ENCODE measurements around the gene CORO1A. TPM values are rescaled to one million over a fixed set of nuclear protein-coding genes. Genes with fewer than 3 reads are reported as not detected.
A peak's percentile ranks its signal among the peaks of the same experiment; 100 is the strongest.
"Not testable (repeated sequence)": the region's sequence is repeated elsewhere in the genome, so short reads cannot be mapped to it uniquely, and the experiment has no call there.

Gene CORO1A
- polyA plus RNA-seq, 2 donors: 18.0 to 18.4 TPM

DNA sequence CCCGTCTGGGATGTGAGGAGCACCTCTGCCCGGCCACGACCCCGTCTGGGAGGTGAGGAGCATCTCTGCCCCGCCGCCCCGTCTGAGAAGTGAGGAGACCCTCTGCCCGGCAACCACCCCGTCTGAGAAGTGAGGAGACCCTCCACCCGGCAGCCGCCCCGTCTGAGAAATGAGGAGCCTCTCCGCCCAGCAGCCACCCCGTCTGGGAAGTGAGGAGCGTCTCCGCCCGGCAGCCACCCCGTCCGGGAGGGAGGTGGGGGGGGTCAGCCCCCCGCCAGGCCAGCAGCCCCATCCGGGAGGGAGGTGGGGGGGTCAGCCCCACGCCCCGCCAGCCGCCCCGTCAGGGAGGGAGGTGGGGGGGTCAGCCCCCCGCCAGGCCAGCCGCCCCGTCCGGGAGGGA lies 14.7 kb upstream of the CORO1A start:
- H3K4me3 ChIP-seq (ENCODE audit: low read depth in 1 of 2, low read length in 2 of 2); H3K27ac ChIP-seq (ENCODE audit: low read depth in 2 of 2, low read length in 1 of 2); H3K27me3 ChIP-seq (ENCODE audit: control insufficient read depth in 1 of 2, insufficient read depth in 2 of 2, low read length in 2 of 2); H3K9me3 ChIP-seq (ENCODE audit: control insufficient read depth in 2 of 2, insufficient read depth in 1 of 2, low read depth in 1 of 2, low read length in 1 of 2); H3K36me3 ChIP-seq (ENCODE audit: control insufficient read depth in 2 of 2, insufficient read depth in 2 of 2, low read length in 1 of 2); H3K4me1 ChIP-seq (ENCODE audit: control insufficient read depth in 2 of 2, insufficient read depth in 2 of 2, low read length in 1 of 2): not testable (repeated sequence)
- WGBS, 2 donors: 70% methylated on average over 20 of the region's 29 CpGs; no CpG with 5 or more reads in 1 of the 2 donors

GRCh38 chr16:30169416-30169815 lies 14.0 kb upstream of the CORO1A start:
- not testable (repeated sequence) for H3K27ac ChIP-seq (ENCODE audit: low read depth in 2 of 2, low read length in 1 of 2); H3K27me3 ChIP-seq (ENCODE audit: control insufficient read depth in 1 of 2, insufficient read depth in 2 of 2, low read length in 2 of 2); H3K4me3 ChIP-seq (ENCODE audit: low read depth in 1 of 2, low read length in 2 of 2); H3K36me3 ChIP-seq (ENCODE audit: control insufficient read depth in 2 of 2, insufficient read depth in 2 of 2, low read length in 1 of 2); H3K4me1 ChIP-seq (ENCODE audit: control insufficient read depth in 2 of 2, insufficient read depth in 2 of 2, low read length in 1 of 2); H3K9me3 ChIP-seq (ENCODE audit: control insufficient read depth in 2 of 2, insufficient read depth in 1 of 2, low read depth in 1 of 2, low read length in 1 of 2)
- WGBS, 2 donors: 92 to 95% methylated on average over 22 to 38 of the region's 38 CpGs

GRCh38 chr16:30170145-30170544 lies 13.3 kb upstream of the CORO1A start:
- not testable (repeated sequence) for H3K36me3 ChIP-seq (ENCODE audit: control insufficient read depth in 2 of 2, insufficient read depth in 2 of 2, low read length in 1 of 2); H3K9me3 ChIP-seq (ENCODE audit: control insufficient read depth in 2 of 2, insufficient read depth in 1 of 2, low read depth in 1 of 2, low read length in 1 of 2); H3K27ac ChIP-seq (ENCODE audit: low read depth in 2 of 2, low read length in 1 of 2); H3K4me3 ChIP-seq (ENCODE audit: low read depth in 1 of 2, low read length in 2 of 2); H3K4me1 ChIP-seq (ENCODE audit: control insufficient read depth in 2 of 2, insufficient read depth in 2 of 2, low read length in 1 of 2); H3K27me3 ChIP-seq (ENCODE audit: control insufficient read depth in 1 of 2, insufficient read depth in 2 of 2, low read length in 2 of 2)
- 76 to 100% methylated on average over 3 to 23 of the region's 31 CpGs for WGBS, 2 donors

GRCh38 chr16:30173054-30173453 lies 10.3 kb upstream of the CORO1A start:
- H3K36me3 ChIP-seq (ENCODE audit: control insufficient read depth in 2 of 2, insufficient read depth in 2 of 2, low read length in 1 of 2): no peaks in the 10 kb centered on the region
- H3K4me3 ChIP-seq (ENCODE audit: low read depth in 1 of 2, low read length in 2 of 2): no peak overlapping the region
- WGBS, 2 donors: 76 to 79% methylated on average over 7 of the region's 7 CpGs
- no peaks in the 10 kb centered on the region for H3K27me3 ChIP-seq (ENCODE audit: control insufficient read depth in 1 of 2, insufficient read depth in 2 of 2, low read length in 2 of 2)
- H3K9me3 ChIP-seq (ENCODE audit: control insufficient read depth in 2 of 2, insufficient read depth in 1 of 2, low read depth in 1 of 2, low read length in 1 of 2): no peaks in the 10 kb centered on the region
- H3K4me1 ChIP-seq (ENCODE audit: control insufficient read depth in 2 of 2, insufficient read depth in 2 of 2, low read length in 1 of 2): no peaks in the 10 kb centered on the region
- no peak overlapping the region for H3K27ac ChIP-seq (ENCODE audit: low read depth in 2 of 2, low read length in 1 of 2)

GRCh38 chr16:30176876-30177275 lies 6.5 kb upstream of the CORO1A start:
- not testable (repeated sequence) for H3K4me1 ChIP-seq (ENCODE audit: control insufficient read depth in 2 of 2, insufficient read depth in 2 of 2, low read length in 1 of 2); H3K9me3 ChIP-seq (ENCODE audit: control insufficient read depth in 2 of 2, insufficient read depth in 1 of 2, low read depth in 1 of 2, low read length in 1 of 2); H3K4me3 ChIP-seq (ENCODE audit: low read depth in 1 of 2, low read length in 2 of 2); H3K27ac ChIP-seq (ENCODE audit: low read depth in 2 of 2, low read length in 1 of 2); H3K36me3 ChIP-seq (ENCODE audit: control insufficient read depth in 2 of 2, insufficient read depth in 2 of 2, low read length in 1 of 2); H3K27me3 ChIP-seq (ENCODE audit: control insufficient read depth in 1 of 2, insufficient read depth in 2 of 2, low read length in 2 of 2)
- 88 to 91% methylated on average over 6 of the region's 6 CpGs for WGBS, 2 donors

GRCh38 chr16:30179195-30179594 lies 4.2 kb upstream of the CORO1A start:
- Histone ChIP-seq H3K4me1 (ENCODE audit: control insufficient read depth in 2 of 2, insufficient read depth in 2 of 2, low read length in 1 of 2) (peaks cover 0 to 6% of the 10 kb centered on the region in 2 donors), H3K27me3 (ENCODE audit: control insufficient read depth in 1 of 2, insufficient read depth in 2 of 2, low read length in 2 of 2) (no peaks in the 10 kb centered on the region), H3K9me3 (ENCODE audit: control insufficient read depth in 2 of 2, insufficient read depth in 1 of 2, low read depth in 1 of 2, low read length in 1 of 2) (no peaks in the 10 kb centered on the region), H3K36me3 (ENCODE audit: control insufficient read depth in 2 of 2, insufficient read depth in 2 of 2, low read length in 1 of 2) (no peaks in the 10 kb centered on the region), H3K4me3 (ENCODE audit: low read depth in 1 of 2, low read length in 2 of 2) (no peak overlapping the region), H3K27ac (ENCODE audit: low read depth in 2 of 2, low read length in 1 of 2) (no peak overlapping the region)
- WGBS, 2 donors: 91 to 94% methylated on average over 4 of the region's 4 CpGs

DNA sequence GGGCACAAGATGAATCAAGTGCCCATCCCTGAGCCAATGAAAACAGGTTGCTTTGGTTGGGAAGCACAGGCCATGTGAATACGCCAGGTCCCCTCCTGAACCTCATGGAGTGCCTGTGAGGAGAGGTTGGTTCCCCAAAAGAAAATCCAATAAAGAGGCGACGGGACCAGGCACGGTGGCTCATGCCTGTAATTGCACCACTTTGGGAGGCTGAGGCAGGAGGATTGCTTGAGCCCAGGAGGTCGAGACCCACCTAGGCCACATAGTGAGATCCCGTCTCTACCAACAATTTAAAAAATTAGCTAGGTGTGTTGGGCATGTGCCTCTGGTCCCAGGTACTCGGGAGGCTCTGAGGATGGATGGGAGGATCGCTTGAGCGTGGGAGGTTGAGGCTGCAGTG lies 3.5 kb upstream of the CORO1A start:
- 94 to 97% methylated on average over 9 of the region's 9 CpGs for WGBS, 2 donors
- H3K9me3 ChIP-seq (ENCODE audit: control insufficient read depth in 2 of 2, insufficient read depth in 1 of 2, low read depth in 1 of 2, low read length in 1 of 2): no peaks in the 10 kb centered on the region
- H3K4me1 ChIP-seq (ENCODE audit: control insufficient read depth in 2 of 2, insufficient read depth in 2 of 2, low read length in 1 of 2): peaks cover 0 to 6% of the 10 kb centered on the region in 2 donors
- H3K4me3 ChIP-seq (ENCODE audit: low read depth in 1 of 2, low read length in 2 of 2): no peak overlapping the region
- H3K36me3 ChIP-seq (ENCODE audit: control insufficient read depth in 2 of 2, insufficient read depth in 2 of 2, low read length in 1 of 2): no peaks in the 10 kb centered on the region
- H3K27me3 ChIP-seq (ENCODE audit: control insufficient read depth in 1 of 2, insufficient read depth in 2 of 2, low read length in 2 of 2): no peaks in the 10 kb centered on the region
- H3K27ac ChIP-seq (ENCODE audit: low read depth in 2 of 2, low read length in 1 of 2): no peak overlapping the region

DNA sequence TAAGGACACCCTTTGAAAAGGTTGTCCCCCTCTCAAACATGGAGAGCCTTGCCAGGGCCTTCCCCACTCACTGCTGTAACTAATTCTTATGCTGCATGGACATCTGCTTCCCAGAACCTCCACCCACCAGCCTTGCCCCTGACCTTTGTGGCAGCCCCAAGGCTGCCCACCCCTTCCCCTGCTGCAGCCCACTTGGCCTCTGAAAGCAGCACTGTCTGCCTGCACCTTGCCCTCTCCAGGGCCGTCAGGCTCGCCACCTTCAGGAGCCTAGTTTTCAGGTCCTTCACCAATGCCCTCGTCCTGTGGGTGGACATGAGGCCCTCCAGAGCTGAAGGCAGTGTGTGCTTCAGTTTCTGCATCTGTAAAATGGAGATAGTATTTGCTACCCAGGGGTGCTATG lies 2.7 kb upstream of the CORO1A start:
- 77 to 82% methylated on average over 3 of the region's 3 CpGs for WGBS, 2 donors
- H3K27me3 ChIP-seq (ENCODE audit: control insufficient read depth in 1 of 2, insufficient read depth in 2 of 2, low read length in 2 of 2): no peaks in the 10 kb centered on the region

GRCh38 chr16:30184096-30184890 lies 891 bp downstream of the CORO1A start:
- WGBS, 2 donors: 39% methylated on average over 24 of the region's 24 CpGs
- H3K27ac ChIP-seq (ENCODE audit: low read depth in 2 of 2, low read length in 1 of 2): peak overlapping the region; percentile 67 to 96
- peak overlapping the region; percentile 56 to 60 for H3K4me3 ChIP-seq (ENCODE audit: low read depth in 1 of 2, low read length in 2 of 2)
- no peaks in the 10 kb centered on the region for H3K9me3 ChIP-seq (ENCODE audit: control insufficient read depth in 2 of 2, insufficient read depth in 1 of 2, low read depth in 1 of 2, low read length in 1 of 2)
- peaks cover 0 to 6% of the 10 kb centered on the region in 2 donors for H3K4me1 ChIP-seq (ENCODE audit: control insufficient read depth in 2 of 2, insufficient read depth in 2 of 2, low read length in 1 of 2)
- H3K27me3 ChIP-seq (ENCODE audit: control insufficient read depth in 1 of 2, insufficient read depth in 2 of 2, low read length in 2 of 2): no peaks in the 10 kb centered on the region
- peaks cover 0 to 3% of the 10 kb centered on the region in 2 donors for H3K36me3 ChIP-seq (ENCODE audit: control insufficient read depth in 2 of 2, insufficient read depth in 2 of 2, low read length in 1 of 2)

More for the DNA sequence above, 2.7 kb upstream of the CORO1A start:
- Histone ChIP-seq H3K36me3 (ENCODE audit: control insufficient read depth in 2 of 2, insufficient read depth in 2 of 2, low read length in 1 of 2) (no peaks in the 10 kb centered on the region), H3K9me3 (ENCODE audit: control insufficient read depth in 2 of 2, insufficient read depth in 1 of 2, low read depth in 1 of 2, low read length in 1 of 2) (no peaks in the 10 kb centered on the region), H3K4me3 (ENCODE audit: low read depth in 1 of 2, low read length in 2 of 2) (no peak overlapping the region), H3K27ac (ENCODE audit: low read depth in 2 of 2, low read length in 1 of 2) (no peak overlapping the region), H3K4me1 (ENCODE audit: control insufficient read depth in 2 of 2, insufficient read depth in 2 of 2, low read length in 1 of 2) (peaks cover 0 to 6% of the 10 kb centered on the region in 2 donors)

All from esophagus (tissue), 2 donors.